ENCODE data around the gene SPAG5. TPM values are rescaled to one million over a fixed set of nuclear protein-coding genes. Genes with fewer than 3 reads are reported as not detected.
A peak's percentile ranks its signal among the peaks of the same experiment; 100 is the strongest.

Gene SPAG5
- total and polyA plus RNA-seq, 9 of the 15 experiments (the other 6 are each of a cell fraction or from before 2014, with no cell fraction given): 94.4 to 286 (median 151) TPM

DNA sequence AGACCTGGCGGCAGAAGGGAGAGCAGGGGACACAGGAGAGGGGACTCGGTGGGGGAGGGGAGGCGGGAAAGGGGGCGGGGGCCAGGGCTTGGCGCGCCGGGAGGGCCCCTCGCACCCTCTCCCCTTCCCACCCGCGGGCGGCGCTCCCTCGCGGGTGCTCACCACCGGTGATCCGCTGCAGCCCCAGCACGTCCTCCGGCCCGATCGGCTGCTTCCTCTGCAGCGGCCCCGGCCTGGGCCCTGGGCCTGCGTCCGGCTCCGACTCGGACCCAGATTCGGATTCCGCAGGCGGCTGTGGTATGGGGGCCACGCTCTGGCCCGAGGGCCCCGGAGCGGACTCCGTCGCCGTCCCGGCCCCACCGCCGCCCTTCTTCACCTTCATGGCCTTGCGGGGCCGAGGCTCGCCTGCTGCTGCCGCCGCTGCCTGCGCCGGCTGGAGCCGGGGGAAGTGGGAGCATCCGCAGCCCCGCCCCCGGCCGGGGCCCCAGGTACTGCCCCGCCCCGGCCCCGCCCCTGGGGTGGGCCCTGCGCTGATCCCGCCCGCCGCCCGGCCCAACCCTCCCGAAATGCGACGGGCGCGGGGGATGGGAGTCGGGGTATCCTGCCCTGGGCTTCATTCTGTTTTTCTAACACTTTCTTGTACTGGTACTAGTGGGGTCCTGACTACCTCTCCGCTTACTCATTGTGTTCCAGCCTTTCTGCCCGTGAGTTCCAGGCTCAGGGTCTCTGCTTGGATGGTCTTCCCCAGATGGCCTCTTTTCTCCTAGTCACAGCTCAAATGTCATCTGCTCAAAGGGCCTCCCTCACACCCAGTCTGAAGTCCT, 46.4 kb downstream of the SPAG5 start, which contains the start of gene UNC119 (continued):
- TF ChIP-seq, protein P1, sequence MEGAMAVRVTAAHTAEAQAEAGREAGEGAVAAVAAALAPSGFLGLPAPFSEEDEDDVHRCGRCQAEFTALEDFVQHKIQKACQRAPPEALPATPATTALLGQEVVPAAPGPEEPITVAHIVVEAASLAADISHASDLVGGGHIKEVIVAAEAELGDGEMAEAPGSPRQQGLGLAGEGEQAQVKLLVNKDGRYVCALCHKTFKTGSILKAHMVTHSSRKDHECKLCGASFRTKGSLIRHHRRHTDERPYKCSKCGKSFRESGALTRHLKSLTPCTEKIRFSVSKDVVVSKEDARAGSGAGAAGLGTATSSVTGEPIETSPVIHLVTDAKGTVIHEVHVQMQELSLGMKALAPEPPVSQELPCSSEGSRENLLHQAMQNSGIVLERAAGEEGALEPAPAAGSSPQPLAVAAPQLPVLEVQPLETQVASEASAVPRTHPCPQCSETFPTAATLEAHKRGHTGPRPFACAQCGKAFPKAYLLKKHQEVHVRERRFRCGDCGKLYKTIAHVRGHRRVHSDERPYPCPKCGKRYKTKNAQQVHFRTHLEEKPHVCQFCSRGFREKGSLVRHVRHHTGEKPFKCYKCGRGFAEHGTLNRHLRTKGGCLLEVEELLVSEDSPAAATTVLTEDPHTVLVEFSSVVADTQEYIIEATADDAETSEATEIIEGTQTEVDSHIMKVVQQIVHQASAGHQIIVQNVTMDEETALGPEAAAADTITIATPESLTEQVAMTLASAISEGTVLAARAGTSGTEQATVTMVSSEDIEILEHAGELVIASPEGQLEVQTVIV (CRISPR knock-in tag; IDR thresholded peaks at IDR 0.05; ENCODE audit: borderline replicate concordance): no peak
- TF ChIP-seq VEZF1 (CRISPR knock-in tag; IDR thresholded peaks at IDR 0.05) (peak; percentile 86), FOS (IDR thresholded peaks at IDR 0.05; ENCODE audit: extremely low read depth, insufficient read length) (no peak), RBBP5 (IDR thresholded peaks at IDR 0.05; ENCODE audit: borderline replicate concordance, insufficient read depth, low read length, poor library complexity, severe bottlenecking) (peak; percentile 59), ILF3 (IDR thresholded peaks at IDR 0.05; ENCODE audit: borderline replicate concordance) (no peak), E2F3 (CRISPR knock-in tag; IDR thresholded peaks at IDR 0.05) (no peak), RBM34 (IDR thresholded peaks at IDR 0.05; ENCODE audit: borderline replicate concordance, insufficient read depth, low read length) (no peak), ZZZ3 (IDR thresholded peaks at IDR 0.05) (no peak), HMBOX1 (IDR thresholded peaks at IDR 0.05) (no peak), HIVEP1 (CRISPR knock-in tag; IDR thresholded peaks at IDR 0.05) (no peak)
- TF ChIP-seq, protein P2, sequence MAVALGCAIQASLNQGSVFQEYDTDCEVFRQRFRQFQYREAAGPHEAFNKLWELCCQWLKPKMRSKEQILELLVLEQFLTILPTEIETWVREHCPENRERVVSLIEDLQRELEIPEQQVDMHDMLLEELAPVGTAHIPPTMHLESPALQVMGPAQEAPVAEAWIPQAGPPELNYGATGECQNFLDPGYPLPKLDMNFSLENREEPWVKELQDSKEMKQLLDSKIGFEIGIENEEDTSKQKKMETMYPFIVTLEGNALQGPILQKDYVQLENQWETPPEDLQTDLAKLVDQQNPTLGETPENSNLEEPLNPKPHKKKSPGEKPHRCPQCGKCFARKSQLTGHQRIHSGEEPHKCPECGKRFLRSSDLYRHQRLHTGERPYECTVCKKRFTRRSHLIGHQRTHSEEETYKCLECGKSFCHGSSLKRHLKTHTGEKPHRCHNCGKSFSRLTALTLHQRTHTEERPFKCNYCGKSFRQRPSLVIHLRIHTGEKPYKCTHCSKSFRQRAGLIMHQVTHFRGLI (CRISPR knock-in tag; IDR thresholded peaks at IDR 0.05): no peak

All from K562 (cell line).